HCT116 (cell line): ENCODE data around the gene FMN2. TPM values are rescaled to one million over a fixed set of nuclear protein-coding genes. Genes with fewer than 3 reads are reported as not detected.

ENCODE experiments used
- ATAC-seq: fragments of 200-7000 bp; cut with Tn5 transposase; 2 replicates; pipeline ENCODE4 v1.9.1; 2020; ENCODE audit warnings: mild to moderate bottlenecking, moderate library complexity
- BruUV-seq: library from RNA; stranded (reverse); fragments of 400-500 nt; replicated peaks from 2 replicates; lab custom pipeline; 2021; lab: Mats Ljungman, UMichigan
- CTCF ChIA-PET: fragments of 300-600 bp; sonication (Branson Sonifier 250); formaldehyde crosslinking; loops from one replicate; lab custom pipeline; 2021; ENCODE audit warnings: antibody characterized with exemption; lab: Charles Lee
- POLR2A ChIA-PET: fragments of 300-600, 350-600 bp; sonication (Branson Sonifier 250); formaldehyde crosslinking; loops from one replicate; lab custom pipeline; 2021; ENCODE audit warnings: antibody characterized with exemption; lab: Charles Lee
- RAD21 ChIA-PET, 2 experiments: fragments of 300-600 bp; sonication (Branson Sonifier 250); formaldehyde crosslinking; loops; one replicate each; lab custom pipeline; 2023; ENCODE audit warnings: low total read pairs in 2 of 2; ENCODE audit not compliant: uncharacterized antibody in 2 of 2, unreplicated experiment in 2 of 2, low non-redundant PET in 1 of 2; lab: Charles Lee
- DNase-seq: peaks from one replicate; pipeline ENCODE4 v3.0.0-alpha.2; 2010; ENCODE audit warnings: low read depth, low spot score
- H2AFZ ChIP-seq: fragments of 200-600 bp; shearing (Covaris generic), sonication (generic); 2 replicates; pipeline ENCODE4 v1.6.1; 2017; ENCODE audit warnings: low read depth, mixed run types, mixed read lengths, antibody characterized with exemption, low read length; ENCODE audit not compliant: poor library complexity, severe bottlenecking
- H3K27ac ChIP-seq: 2 replicates; pipeline ENCODE4 v1.5.1; 2012; ENCODE audit warnings: low read depth, low read length
- H3K27me3 ChIP-seq: fragments of 200-600 bp; sonication (generic); 2 replicates; pipeline ENCODE4 v1.6.1; 2016; ENCODE audit warnings: mixed run types, low read length, mixed read lengths; ENCODE audit not compliant: insufficient read depth
- H3K36me3 ChIP-seq, 2 experiments: fragments of 200-500 bp in 1 of 2; fragments of 200-600 bp in 1 of 2; sonication (Bioruptor generic) in 1 of 2; sonication (generic) in 1 of 2; 2 replicates each; pipeline versions ENCODE4 v1.5.1 to v1.6.1; 2014 to 2016; ENCODE audit warnings: low read length in 2 of 2, inconsistent platforms in 1 of 2, mixed read lengths in 1 of 2, mixed run types in 1 of 2; ENCODE audit not compliant: insufficient read depth in 2 of 2, control insufficient read depth in 1 of 2
- H3K4me1 ChIP-seq, 2 experiments: fragments of 200-600 bp in 1 of 2; sonication (generic) in 1 of 2; 2 replicates each; pipeline versions ENCODE4 v1.5.1 to v1.6.1; 2012 to 2017; ENCODE audit warnings: low read length in 2 of 2, inconsistent platforms in 1 of 2, mild to moderate bottlenecking in 1 of 2, mixed read lengths in 1 of 2, mixed run types in 1 of 2, moderate library complexity in 1 of 2; ENCODE audit not compliant: insufficient read depth in 2 of 2, control insufficient read depth in 1 of 2
- H3K4me2 ChIP-seq: fragments of 200-600 bp; sonication (generic); 2 replicates; pipeline ENCODE4 v1.6.1; 2017; ENCODE audit warnings: mixed run types, low read length, mixed read lengths
- H3K4me3 ChIP-seq, 2 experiments: fragments of 200-600 bp in 1 of 2; sonication (generic) in 1 of 2; replicated peaks in 1 of 2; 2 replicates each; pipeline ENCODE4 v1.5.1; 2011 to 2016; ENCODE audit warnings: low read length in 2 of 2, control low read depth in 1 of 2, low read depth in 1 of 2, mild to moderate bottlenecking in 1 of 2, mixed read lengths in 1 of 2, mixed run types in 1 of 2
- H3K79me2 ChIP-seq: fragments of 200-600 bp; sonication (generic); 2 replicates; pipeline ENCODE4 v1.6.1; 2017; ENCODE audit warnings: mild to moderate bottlenecking, mixed run types, low read length, moderate library complexity, mixed read lengths; ENCODE audit not compliant: insufficient read depth
- H3K9ac ChIP-seq: fragments of 200-600 bp; sonication (generic); 2 replicates; pipeline ENCODE4 v1.6.1; 2016; ENCODE audit warnings: low read length, mixed read lengths
- H3K9me2 ChIP-seq: fragments of 200-600 bp; sonication (generic), shearing (Covaris generic); 2 replicates; pipeline ENCODE4 v1.6.1; 2017; ENCODE audit warnings: mixed run types, mild to moderate bottlenecking, moderate library complexity; ENCODE audit not compliant: insufficient read depth
- H3K9me3 ChIP-seq, 2 experiments: fragments of 200-500 bp in 1 of 2; fragments of 200-600 bp in 1 of 2; sonication (Bioruptor generic) in 1 of 2; sonication (generic) in 1 of 2; 2 replicates each; pipeline ENCODE4 v1.6.1; 2014 to 2017; ENCODE audit warnings: low read length in 2 of 2, mixed read lengths in 2 of 2, inconsistent platforms in 1 of 2, low read depth in 1 of 2, mild to moderate bottlenecking in 1 of 2, mixed run types in 1 of 2, moderate library complexity in 1 of 2; ENCODE audit not compliant: control insufficient read depth in 1 of 2, insufficient read depth in 1 of 2
- H4K20me1 ChIP-seq: fragments of 200-600 bp; sonication (generic), shearing (Covaris generic); 2 replicates; pipeline ENCODE4 v1.6.1; 2017; ENCODE audit warnings: mixed run types, mild to moderate bottlenecking, moderate library complexity; ENCODE audit not compliant: insufficient read depth
- CEBPB ChIP-seq: IDR thresholded peaks from 2 replicates; pipeline ENCODE4 v1.6.1; 2012; ENCODE audit warnings: low read depth
- EGR1 ChIP-seq: IDR thresholded peaks from 2 replicates; pipeline ENCODE4 v1.6.1; 2012; ENCODE audit warnings: low read depth
- ELF1 ChIP-seq: IDR thresholded peaks from 2 replicates; pipeline ENCODE4 v1.6.1; 2012; ENCODE audit warnings: low read depth, borderline replicate concordance
- EZH2phosphoT487 ChIP-seq: fragments of 200-600 bp; IDR thresholded peaks from 2 replicates; pipeline ENCODE4 v1.6.1; 2018; ENCODE audit warnings: antibody characterized with exemption, borderline replicate concordance
- JUND ChIP-seq: IDR thresholded peaks from 2 replicates; pipeline ENCODE4 v1.6.1; 2012
- POLR2A ChIP-seq: IDR thresholded peaks from 2 replicates; pipeline ENCODE4 v1.7.0; 2011; ENCODE audit warnings: borderline replicate concordance; ENCODE audit not compliant: insufficient read depth, insufficient read length; ENCODE audit errors: extremely low read depth
- SP1 ChIP-seq: IDR thresholded peaks from 2 replicates; pipeline ENCODE4 v1.6.1; 2012; ENCODE audit warnings: low read depth
- SRF ChIP-seq: IDR thresholded peaks from 2 replicates; pipeline ENCODE4 v1.6.1; 2012; ENCODE audit warnings: low read depth
- TCF7L2 ChIP-seq: IDR thresholded peaks from 2 replicates; pipeline ENCODE4 v1.7.0; 2011; ENCODE audit warnings: borderline replicate concordance, inconsistent platforms; ENCODE audit not compliant: insufficient read depth, insufficient read length; ENCODE audit errors: extremely low read depth
- ZFX ChIP-seq: fragments of 450-650 bp; IDR thresholded peaks from 2 replicates; pipeline ENCODE4 v1.6.1; 2017
- ZNF274 ChIP-seq: fragments of 200-500 bp; sonication (Bioruptor generic); IDR thresholded peaks from 2 replicates; pipeline ENCODE4 v1.6.1; 2014; ENCODE audit warnings: mild to moderate bottlenecking, low read depth, low read length, inconsistent platforms
- intact Hi-C: fragments of 100-400 bp; cut with micrococcal nuclease; formaldehyde crosslinking; loops from 2 replicates; pipeline ENCODE4 v1.10.0; 2022
- total RNA-seq: library from RNA; stranded (reverse); gene quantifications from one replicate; pipeline ENCODE4 v1.2.1, GENCODE V29; 2021; ENCODE audit not compliant: unreplicated experiment
- TF ChIP-seq, protein P1 (sequence below): IDR thresholded peaks from 2 replicates; pipeline ENCODE4 v1.6.1; 2012; ENCODE audit warnings: low read depth
- TF ChIP-seq, protein P2 (sequence below): IDR thresholded peaks from 2 replicates; pipeline ENCODE4 v1.6.1; 2012
- TF ChIP-seq, protein P3 (sequence below), 3 experiments: fragments of 200-600 bp in 1 of 3; sonication (generic) in 1 of 3; IDR thresholded peaks in 2 of 3; conservative IDR thresholded peaks in 1 of 3; 2 replicates each; pipeline ENCODE4 v1.5.1; 2012 to 2017; ENCODE audit warnings: low read depth in 2 of 3, low read length in 2 of 3, antibody characterized with exemption in 1 of 3, borderline replicate concordance in 1 of 3, control low read depth in 1 of 3, mild to moderate bottlenecking in 1 of 3, mixed read lengths in 1 of 3, mixed run types in 1 of 3, moderate library complexity in 1 of 3; ENCODE audit not compliant: insufficient read depth in 1 of 3
- TF ChIP-seq, protein P4 (sequence below): IDR thresholded peaks from 2 replicates; pipeline ENCODE4 v1.6.1; 2011; ENCODE audit warnings: mild to moderate bottlenecking, low read length, moderate library complexity; ENCODE audit not compliant: insufficient replicate concordance; ENCODE audit errors: extremely low read depth

The FMN2 gene
- total RNA-seq, 1 experiment from 2014 or later = not detected

DNA sequence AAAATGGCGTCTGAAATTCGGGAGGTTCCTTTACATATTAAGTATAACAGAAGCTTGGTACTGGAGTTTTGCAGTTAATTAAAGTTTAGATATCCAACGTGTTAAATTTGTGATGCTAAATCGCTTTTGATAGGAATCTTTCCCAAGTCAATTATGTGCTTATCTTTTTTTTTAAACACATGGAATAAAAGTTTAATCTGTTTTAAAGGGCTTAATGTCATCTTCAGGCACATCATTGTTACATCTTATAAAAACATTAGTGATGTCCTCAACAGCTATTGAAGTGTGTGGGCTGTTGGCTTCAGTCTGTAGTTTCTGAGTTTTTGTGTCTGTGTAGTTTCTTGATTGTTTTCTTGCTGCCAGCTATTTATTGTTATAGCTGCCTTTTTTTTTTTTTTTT, 5.3 kb downstream of the FMN2 start:
- BruUV-seq = no TSS peak
- no peak for ATAC-seq
- intact Hi-C loops = no loop called here
- Histone ChIP-seq H3K9me2 (no peaks in the 10 kb centered on the region), H3K79me2 (no peaks in the 10 kb centered on the region), H3K9me3 (peaks cover 4 to 13% of the 10 kb centered on the region in 2 experiments; a peak in 2 of 4 replicates), H3K27ac (no peak overlapping the region), H2AFZ (no peak overlapping the region), H3K9ac (no peak overlapping the region), H3K4me1 (no peaks in the 10 kb centered on the region), H3K4me2 (no peak overlapping the region)
- CTCF ChIA-PET = no interaction called here
- RAD21 ChIA-PET = interaction anchor here in 1 of 2 experiments (0.6 kb wide), 1 partner anchor 61 kb away, joined by 3 read pairs; no protein-coding TSS in a partner anchor
- TF ChIP-seq SP1 (no peak), ZNF274 (no peak), SRF (no peak), EZH2phosphoT487 (no peak), EGR1 (no peak), POLR2A (no peak), JUND (no peak), CEBPB (no peak), TCF7L2 (no peak), ZFX (no peak), ELF1 (no peak)
- TF ChIP-seq, protein P1, sequence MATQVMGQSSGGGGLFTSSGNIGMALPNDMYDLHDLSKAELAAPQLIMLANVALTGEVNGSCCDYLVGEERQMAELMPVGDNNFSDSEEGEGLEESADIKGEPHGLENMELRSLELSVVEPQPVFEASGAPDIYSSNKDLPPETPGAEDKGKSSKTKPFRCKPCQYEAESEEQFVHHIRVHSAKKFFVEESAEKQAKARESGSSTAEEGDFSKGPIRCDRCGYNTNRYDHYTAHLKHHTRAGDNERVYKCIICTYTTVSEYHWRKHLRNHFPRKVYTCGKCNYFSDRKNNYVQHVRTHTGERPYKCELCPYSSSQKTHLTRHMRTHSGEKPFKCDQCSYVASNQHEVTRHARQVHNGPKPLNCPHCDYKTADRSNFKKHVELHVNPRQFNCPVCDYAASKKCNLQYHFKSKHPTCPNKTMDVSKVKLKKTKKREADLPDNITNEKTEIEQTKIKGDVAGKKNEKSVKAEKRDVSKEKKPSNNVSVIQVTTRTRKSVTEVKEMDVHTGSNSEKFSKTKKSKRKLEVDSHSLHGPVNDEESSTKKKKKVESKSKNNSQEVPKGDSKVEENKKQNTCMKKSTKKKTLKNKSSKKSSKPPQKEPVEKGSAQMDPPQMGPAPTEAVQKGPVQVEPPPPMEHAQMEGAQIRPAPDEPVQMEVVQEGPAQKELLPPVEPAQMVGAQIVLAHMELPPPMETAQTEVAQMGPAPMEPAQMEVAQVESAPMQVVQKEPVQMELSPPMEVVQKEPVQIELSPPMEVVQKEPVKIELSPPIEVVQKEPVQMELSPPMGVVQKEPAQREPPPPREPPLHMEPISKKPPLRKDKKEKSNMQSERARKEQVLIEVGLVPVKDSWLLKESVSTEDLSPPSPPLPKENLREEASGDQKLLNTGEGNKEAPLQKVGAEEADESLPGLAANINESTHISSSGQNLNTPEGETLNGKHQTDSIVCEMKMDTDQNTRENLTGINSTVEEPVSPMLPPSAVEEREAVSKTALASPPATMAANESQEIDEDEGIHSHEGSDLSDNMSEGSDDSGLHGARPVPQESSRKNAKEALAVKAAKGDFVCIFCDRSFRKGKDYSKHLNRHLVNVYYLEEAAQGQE = no peak
- TF ChIP-seq, protein P2, sequence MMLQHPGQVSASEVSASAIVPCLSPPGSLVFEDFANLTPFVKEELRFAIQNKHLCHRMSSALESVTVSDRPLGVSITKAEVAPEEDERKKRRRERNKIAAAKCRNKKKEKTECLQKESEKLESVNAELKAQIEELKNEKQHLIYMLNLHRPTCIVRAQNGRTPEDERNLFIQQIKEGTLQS = no peak
- TF ChIP-seq, protein P3, sequence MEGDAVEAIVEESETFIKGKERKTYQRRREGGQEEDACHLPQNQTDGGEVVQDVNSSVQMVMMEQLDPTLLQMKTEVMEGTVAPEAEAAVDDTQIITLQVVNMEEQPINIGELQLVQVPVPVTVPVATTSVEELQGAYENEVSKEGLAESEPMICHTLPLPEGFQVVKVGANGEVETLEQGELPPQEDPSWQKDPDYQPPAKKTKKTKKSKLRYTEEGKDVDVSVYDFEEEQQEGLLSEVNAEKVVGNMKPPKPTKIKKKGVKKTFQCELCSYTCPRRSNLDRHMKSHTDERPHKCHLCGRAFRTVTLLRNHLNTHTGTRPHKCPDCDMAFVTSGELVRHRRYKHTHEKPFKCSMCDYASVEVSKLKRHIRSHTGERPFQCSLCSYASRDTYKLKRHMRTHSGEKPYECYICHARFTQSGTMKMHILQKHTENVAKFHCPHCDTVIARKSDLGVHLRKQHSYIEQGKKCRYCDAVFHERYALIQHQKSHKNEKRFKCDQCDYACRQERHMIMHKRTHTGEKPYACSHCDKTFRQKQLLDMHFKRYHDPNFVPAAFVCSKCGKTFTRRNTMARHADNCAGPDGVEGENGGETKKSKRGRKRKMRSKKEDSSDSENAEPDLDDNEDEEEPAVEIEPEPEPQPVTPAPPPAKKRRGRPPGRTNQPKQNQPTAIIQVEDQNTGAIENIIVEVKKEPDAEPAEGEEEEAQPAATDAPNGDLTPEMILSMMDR (IDR thresholded peaks at IDR 0.05 in 2 of 3, conservative IDR thresholded peaks at IDR 0.05 in 1 of 3; ENCODE audit: borderline replicate concordance in 1 of 3, insufficient read depth in 1 of 3, low read depth in 2 of 3, low read length in 2 of 3) = no peak
- TF ChIP-seq, protein P4, sequence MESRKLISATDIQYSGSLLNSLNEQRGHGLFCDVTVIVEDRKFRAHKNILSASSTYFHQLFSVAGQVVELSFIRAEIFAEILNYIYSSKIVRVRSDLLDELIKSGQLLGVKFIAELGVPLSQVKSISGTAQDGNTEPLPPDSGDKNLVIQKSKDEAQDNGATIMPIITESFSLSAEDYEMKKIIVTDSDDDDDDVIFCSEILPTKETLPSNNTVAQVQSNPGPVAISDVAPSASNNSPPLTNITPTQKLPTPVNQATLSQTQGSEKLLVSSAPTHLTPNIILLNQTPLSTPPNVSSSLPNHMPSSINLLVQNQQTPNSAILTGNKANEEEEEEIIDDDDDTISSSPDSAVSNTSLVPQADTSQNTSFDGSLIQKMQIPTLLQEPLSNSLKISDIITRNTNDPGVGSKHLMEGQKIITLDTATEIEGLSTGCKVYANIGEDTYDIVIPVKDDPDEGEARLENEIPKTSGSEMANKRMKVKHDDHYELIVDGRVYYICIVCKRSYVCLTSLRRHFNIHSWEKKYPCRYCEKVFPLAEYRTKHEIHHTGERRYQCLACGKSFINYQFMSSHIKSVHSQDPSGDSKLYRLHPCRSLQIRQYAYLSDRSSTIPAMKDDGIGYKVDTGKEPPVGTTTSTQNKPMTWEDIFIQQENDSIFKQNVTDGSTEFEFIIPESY = no peak
- TF ChIP-seq, all 23 proteins: peak for 0
- H4K20me1 ChIP-seq = no peaks in the 10 kb centered on the region
- POLR2A ChIA-PET = no interaction called here
- H3K27me3 ChIP-seq = no peaks in the 10 kb centered on the region
- no peaks in the 10 kb centered on the region for H3K36me3 ChIP-seq
- DNase-seq = no peak
- H3K4me3 ChIP-seq = no peak overlapping the region
